Activated CD4-positive, alpha-beta T cell treated with anti-CD3 and anti-CD28 coated beads, Interleukin-2, amount 10 ng/mL, durations not matched to agents 7 days and 5 days (primary cell): ENCODE results near the gene PADI2. TPM values are rescaled to one million over a fixed set of nuclear protein-coding genes. Genes with fewer than 3 reads are reported as not detected.

Experiments used
- CTCF ChIA-PET: fragments of 350-600 bp; sonication (Branson Sonifier 250); formaldehyde crosslinking; loops from one replicate; lab custom pipeline; 2021; ENCODE audit warnings: antibody characterized with exemption; lab: Charles Lee
- POLR2A ChIA-PET: fragments of 350-600 bp; sonication (Branson Sonifier 250); formaldehyde crosslinking; loops from one replicate; lab custom pipeline; 2021; ENCODE audit warnings: antibody characterized with exemption; lab: Charles Lee
- DNase-seq: peaks from one replicate; pipeline ENCODE4 v3.0.0-alpha.2; 2020
- H3K27ac Mint-ChIP-seq: one replicate; pipeline ENCODE4 v1.8.0; 2021; ENCODE audit warnings: mild to moderate bottlenecking, moderate library complexity, mixed read lengths
- H3K27me3 Mint-ChIP-seq: one replicate; pipeline ENCODE4 v1.8.0; 2021; ENCODE audit warnings: mixed read lengths
- H3K36me3 Mint-ChIP-seq: one replicate; pipeline ENCODE4 v1.8.0; 2021; ENCODE audit warnings: low read depth, mixed read lengths
- H3K4me1 Mint-ChIP-seq: one replicate; pipeline ENCODE4 v1.8.0; 2021; ENCODE audit warnings: mixed read lengths
- H3K4me3 Mint-ChIP-seq: one replicate; pipeline ENCODE4 v1.8.0; 2021; ENCODE audit warnings: mild to moderate bottlenecking, moderate library complexity, mixed read lengths
- H3K9me3 Mint-ChIP-seq: one replicate; pipeline ENCODE4 v1.8.0; 2021; ENCODE audit warnings: mixed read lengths
- total RNA-seq, 2 experiments: library from RNA; stranded (reverse); gene quantifications; one replicate each; pipeline ENCODE4 v1.2.3, GENCODE V29; 2021

The PADI2 gene
- total RNA-seq, 2 experiments from 2014 or later = 0.05 to 0.23 TPM

DNA sequence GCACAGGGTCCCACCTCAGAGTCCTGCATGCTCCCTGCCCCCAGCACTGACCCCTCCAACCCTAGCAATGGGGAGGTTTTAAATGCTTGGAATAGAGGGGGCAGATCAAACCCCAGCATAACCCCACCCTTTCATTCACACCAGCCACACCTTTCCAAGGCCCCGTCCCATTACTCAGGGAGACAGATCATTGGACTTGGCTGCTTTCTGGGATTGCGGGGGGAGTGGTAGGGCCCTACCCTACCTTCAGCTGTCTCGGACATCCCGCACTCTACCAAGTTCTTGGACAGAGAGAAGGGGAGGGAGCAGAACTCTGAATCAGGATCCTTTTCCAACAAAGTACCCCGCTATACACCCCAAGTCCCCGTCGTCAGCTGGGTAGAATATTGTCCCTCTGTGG is 983 bp downstream of the PADI2 start:
- CTCF ChIA-PET = no interaction called here
- no peak for DNase-seq
- Mint-ChIP-seq H3K27me3 (peaks cover 39% of the 10 kb centered on the region), H3K36me3 (no peaks in the 10 kb centered on the region), H3K4me3 (no peak overlapping the region), H3K9me3 (no peaks in the 10 kb centered on the region), H3K27ac (no peak overlapping the region), H3K4me1 (peaks cover 5% of the 10 kb centered on the region)
- POLR2A ChIA-PET = no interaction called here

DNA sequence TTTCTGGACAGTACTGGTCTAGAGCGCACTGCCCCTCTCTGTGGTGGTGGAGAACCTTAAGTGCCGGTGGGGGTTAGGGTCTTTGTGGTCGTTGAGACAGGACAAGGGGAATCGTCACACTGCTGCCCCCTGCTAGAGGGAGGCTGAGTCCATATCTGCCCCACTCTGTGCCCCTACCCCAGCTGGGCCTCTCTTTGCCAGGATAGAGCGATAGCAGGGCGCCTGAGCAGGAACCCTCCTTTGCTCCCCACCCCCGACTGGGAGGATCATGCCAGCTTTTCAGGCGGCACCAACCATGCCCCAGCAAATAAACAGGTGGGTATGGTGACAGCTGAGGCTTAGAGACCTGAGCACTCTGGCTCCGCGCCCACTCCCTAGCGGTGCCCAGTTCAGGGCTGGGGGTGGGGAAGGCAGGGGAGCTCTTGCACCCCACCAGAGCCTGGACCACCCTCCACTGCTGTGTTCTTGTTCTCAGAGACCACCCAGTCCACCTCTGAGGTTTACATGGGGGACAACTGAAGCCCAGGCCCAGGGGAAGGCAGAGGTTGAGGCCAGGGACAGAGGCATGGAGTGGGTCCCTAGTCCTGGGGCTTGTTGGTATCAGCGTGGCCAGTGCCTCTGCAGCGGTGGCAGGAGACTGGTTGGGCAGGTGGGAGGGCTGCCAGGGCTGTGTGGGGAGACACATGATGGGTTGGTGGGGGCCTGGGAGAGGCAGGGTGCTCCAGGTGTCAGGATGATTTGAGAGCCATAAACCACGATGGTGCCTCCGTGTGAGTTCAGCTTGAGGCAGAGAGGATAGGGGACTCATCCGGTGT is 1.6 kb downstream of the PADI2 start:
- Mint-ChIP-seq H3K9me3 (no peaks in the 10 kb centered on the region), H3K4me1 (peaks cover 5% of the 10 kb centered on the region), H3K4me3 (no peak overlapping the region), H3K36me3 (no peaks in the 10 kb centered on the region), H3K27ac (no peak overlapping the region), H3K27me3 (peaks cover 36% of the 10 kb centered on the region)
- POLR2A ChIA-PET = no interaction called here
- no peak for DNase-seq
- CTCF ChIA-PET = no interaction called here

DNA sequence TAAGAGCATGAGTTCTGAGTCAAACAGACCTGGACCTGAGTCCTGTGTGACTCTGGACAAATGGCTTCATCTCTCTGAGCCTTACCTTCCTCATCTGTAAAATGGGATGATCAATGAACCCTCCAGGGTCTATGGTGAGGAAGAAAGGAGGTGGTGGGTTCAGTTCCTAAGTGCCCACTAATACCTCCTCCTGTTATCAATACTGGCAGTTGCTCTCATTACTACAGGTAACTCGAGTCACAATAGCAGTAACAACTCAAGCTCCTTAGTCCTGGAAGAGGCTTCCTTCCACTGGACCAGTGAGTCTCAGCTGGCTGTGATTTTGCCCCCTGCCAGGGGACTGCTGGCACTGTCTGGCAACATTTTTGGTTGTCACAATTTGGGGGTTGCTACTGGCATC is 2.6 kb downstream of the PADI2 start:
- no peak for DNase-seq
- POLR2A ChIA-PET = no interaction called here
- no peak overlapping the region for H3K4me3 Mint-ChIP-seq
- H3K27me3 Mint-ChIP-seq = peaks cover 36% of the 10 kb centered on the region
- CTCF ChIA-PET = no interaction called here
- H3K9me3 Mint-ChIP-seq = no peaks in the 10 kb centered on the region
- no peak overlapping the region for H3K27ac Mint-ChIP-seq
- peaks cover 5% of the 10 kb centered on the region for H3K4me1 Mint-ChIP-seq
- no peaks in the 10 kb centered on the region for H3K36me3 Mint-ChIP-seq

DNA sequence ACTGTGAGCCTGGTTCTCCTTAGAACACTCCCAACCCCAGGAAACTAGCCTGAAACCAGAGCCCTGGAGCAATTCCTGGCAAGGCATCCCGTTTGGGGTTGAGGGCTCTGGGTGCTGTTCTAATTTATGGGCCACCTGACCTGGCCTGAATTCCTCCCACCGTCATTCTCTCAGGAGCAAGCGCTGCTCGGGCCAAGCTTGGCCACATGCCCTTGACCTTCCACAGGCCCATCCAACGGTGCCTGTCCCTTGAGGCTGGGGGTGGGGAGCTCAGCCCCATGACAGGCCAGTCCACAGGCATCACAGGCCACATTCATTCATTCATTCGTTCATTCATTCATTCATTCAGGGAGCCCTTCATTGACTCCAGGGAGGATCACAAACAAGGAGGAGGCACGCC is 5.3 kb downstream of the PADI2 start:
- no peak for DNase-seq
- Mint-ChIP-seq H3K4me3 (no peak overlapping the region), H3K27ac (no peak overlapping the region), H3K4me1 (peaks cover 4% of the 10 kb centered on the region), H3K27me3 (peaks cover 24% of the 10 kb centered on the region), H3K9me3 (no peaks in the 10 kb centered on the region), H3K36me3 (no peaks in the 10 kb centered on the region)
- CTCF ChIA-PET = no interaction called here
- POLR2A ChIA-PET = no interaction called here

DNA sequence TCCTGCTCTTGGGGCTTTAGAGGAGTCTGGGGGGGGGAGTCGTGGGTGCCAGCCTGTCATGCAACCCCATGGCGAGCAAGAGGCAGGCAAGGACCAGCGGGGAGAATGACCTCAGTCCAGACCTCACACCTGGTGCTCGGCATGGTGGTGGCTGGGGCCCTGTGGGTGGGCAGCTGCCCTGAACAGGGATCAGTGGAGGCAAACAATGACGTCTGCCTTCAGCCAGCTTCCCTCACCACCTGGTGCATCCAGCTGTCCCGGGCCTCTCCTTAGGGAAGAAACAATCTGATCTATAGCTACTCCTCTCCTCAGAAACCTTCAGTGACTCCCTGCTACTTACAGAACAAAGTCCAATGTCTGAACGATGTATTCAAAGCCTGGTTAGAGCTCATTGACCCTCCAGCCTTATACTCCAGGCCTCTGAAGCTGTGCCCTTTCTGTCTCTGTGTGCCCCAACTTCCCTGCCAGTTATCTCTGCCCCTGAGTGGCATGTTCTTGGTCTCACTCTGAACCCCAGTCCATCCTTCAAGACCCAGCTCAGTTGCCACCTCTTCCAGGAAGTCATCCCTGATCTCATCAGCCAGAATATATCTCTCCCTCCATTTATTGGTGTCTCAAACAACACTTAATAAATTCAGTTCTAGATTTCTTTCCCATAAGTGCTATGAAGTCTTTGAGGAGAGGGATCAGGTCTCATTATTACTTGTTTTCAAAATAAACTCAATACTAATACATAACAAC is 6.6 kb downstream of the PADI2 start:
- Mint-ChIP-seq H3K4me1 (no peaks in the 10 kb centered on the region), H3K9me3 (no peaks in the 10 kb centered on the region), H3K27ac (no peak overlapping the region), H3K27me3 (peaks cover 11% of the 10 kb centered on the region), H3K4me3 (no peak overlapping the region), H3K36me3 (no peaks in the 10 kb centered on the region)
- DNase-seq = no peak
- CTCF ChIA-PET = interaction anchor here (1.9 kb wide), 1 partner anchor 57 kb away, joined by 5 read pairs; no protein-coding TSS in a partner anchor
- POLR2A ChIA-PET = no interaction called here

DNA sequence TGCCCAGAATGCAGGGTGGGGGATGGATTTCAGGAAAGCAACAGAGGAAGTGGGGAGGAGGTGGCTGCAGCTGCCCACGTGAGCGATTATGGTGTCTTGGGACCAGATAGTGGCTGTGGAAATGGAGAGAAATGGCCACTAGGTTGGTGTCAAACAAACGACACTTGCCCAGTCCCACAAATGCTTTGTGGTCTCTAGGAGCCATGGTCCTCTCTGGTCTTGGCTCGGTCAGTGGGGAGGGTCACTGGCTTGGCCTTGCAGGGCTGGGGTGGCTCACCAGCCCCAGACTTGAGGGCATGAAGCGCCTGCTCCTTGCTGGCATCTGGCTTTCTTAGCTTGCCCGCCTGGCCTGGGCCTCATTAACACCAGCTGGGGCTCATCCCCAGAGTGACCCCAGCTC is 7.2 kb downstream of the PADI2 start:
- Mint-ChIP-seq H3K4me1 (no peaks in the 10 kb centered on the region), H3K27ac (no peak overlapping the region), H3K4me3 (no peak overlapping the region), H3K9me3 (no peaks in the 10 kb centered on the region), H3K36me3 (no peaks in the 10 kb centered on the region), H3K27me3 (peaks cover 6% of the 10 kb centered on the region)
- CTCF ChIA-PET = interaction anchor here (1.9 kb wide), 1 partner anchor 57 kb away, joined by 5 read pairs; no protein-coding TSS in a partner anchor
- DNase-seq = no peak
- POLR2A ChIA-PET = no interaction called here

DNA sequence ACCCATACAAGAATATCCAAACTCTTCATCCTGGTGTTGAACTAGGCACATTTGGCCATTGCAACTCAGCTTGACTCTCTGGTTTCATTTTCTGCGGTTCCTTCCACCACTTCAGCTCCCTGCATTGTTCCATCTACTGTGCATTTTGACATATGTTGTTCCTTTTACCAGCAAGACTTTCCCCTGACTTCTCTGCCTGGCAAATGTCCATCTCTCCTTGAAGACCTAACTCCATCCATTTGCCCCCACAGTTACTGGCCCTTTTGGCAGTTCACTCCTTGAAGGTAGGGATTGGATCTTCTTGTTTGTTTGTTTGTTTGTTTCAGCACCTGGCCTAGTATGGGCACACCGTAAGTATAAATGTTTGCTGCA is 8.7 kb downstream of the PADI2 start:
- H3K9me3 Mint-ChIP-seq = no peaks in the 10 kb centered on the region
- H3K27me3 Mint-ChIP-seq = no peaks in the 10 kb centered on the region
- no peak overlapping the region for H3K4me3 Mint-ChIP-seq
- CTCF ChIA-PET = no interaction called here
- H3K27ac Mint-ChIP-seq = no peak overlapping the region
- no peaks in the 10 kb centered on the region for H3K4me1 Mint-ChIP-seq
- DNase-seq = no peak
- H3K36me3 Mint-ChIP-seq = no peaks in the 10 kb centered on the region
- POLR2A ChIA-PET = no interaction called here

DNA sequence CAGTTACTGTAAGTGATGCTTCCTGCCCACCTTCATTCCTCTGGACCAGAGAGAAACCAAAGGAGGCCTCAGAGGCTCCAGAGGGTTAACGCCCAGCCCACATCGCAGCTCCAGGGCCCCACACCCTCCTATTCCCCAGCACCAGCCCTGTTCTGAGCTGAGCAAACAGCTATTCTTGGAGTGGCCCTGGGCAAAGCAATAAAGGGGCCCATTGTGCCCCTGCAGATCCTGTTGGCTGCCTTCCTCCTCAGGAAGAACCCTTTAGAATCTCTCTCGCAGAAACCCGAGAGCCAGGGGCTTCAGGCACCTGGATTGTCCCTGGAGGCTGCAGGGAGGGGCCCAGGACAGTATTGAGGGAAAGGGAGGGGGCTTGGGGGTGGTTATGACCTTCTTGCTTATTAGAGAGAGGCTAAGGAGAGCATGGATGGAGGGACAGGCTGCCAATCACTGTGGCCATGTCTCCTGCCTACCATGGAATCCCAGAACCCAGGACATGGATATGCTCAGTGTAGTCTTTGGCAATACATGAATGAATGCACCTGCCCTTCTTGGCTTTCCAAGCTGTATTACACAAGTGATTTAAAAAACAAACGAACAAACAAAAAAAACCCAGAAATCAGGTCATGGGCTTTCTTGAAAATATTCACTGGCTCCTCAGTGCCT is 9.2 kb downstream of the PADI2 start:
- Mint-ChIP-seq H3K27me3 (no peaks in the 10 kb centered on the region), H3K36me3 (no peaks in the 10 kb centered on the region), H3K4me3 (no peak overlapping the region), H3K9me3 (no peaks in the 10 kb centered on the region), H3K27ac (no peak overlapping the region), H3K4me1 (no peaks in the 10 kb centered on the region)
- no peak for DNase-seq
- ChIA-PET CTCF (no interaction called here), POLR2A (no interaction called here)

DNA sequence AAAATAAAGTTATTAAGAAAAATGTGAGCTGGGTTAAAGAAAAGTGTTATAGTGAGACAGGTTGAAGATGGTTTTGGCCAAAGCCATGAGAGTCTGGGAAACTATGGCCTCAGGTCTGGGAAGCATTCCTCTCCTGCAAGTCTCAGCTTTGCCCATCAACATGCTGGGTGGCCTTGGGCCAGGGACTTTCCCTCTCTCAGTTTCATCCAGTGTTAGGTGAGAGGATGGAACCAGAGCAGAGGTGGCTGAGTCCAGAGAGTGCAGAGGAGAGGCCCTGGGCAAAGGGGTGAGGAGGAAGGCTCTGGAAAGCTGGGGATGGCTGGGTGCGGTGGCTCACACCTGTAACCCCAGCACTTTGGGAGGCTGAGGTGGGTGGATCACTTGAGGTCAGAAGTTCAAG is 10.5 kb downstream of the PADI2 start:
- no peak overlapping the region for H3K4me3 Mint-ChIP-seq
- H3K36me3 Mint-ChIP-seq = no peaks in the 10 kb centered on the region
- POLR2A ChIA-PET = no interaction called here
- CTCF ChIA-PET = no interaction called here
- H3K27ac Mint-ChIP-seq = no peak overlapping the region
- H3K4me1 Mint-ChIP-seq = no peaks in the 10 kb centered on the region
- DNase-seq = no peak
- H3K9me3 Mint-ChIP-seq = no peaks in the 10 kb centered on the region
- no peaks in the 10 kb centered on the region for H3K27me3 Mint-ChIP-seq

DNA sequence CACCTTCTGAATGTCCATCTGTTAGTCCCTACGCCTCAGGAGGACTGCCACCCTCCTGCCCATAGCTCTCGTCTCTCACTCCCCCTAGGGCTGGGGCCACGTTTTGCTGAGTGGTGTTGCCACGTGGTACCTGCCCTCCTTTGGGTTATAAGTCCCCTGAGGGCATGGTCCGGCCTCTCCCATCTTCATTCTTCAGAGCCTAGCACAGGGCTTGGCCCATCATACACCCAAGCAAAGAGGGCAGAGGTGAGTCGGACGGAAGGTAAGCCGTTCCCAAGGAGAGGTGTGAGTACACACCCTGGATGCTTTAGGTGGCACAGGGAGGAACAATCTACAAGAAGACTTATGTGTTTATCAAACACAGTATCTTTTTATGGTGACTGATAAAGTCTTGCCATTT is 10.9 kb downstream of the PADI2 start:
- Mint-ChIP-seq H3K27me3 (no peaks in the 10 kb centered on the region), H3K4me3 (no peak overlapping the region), H3K4me1 (no peaks in the 10 kb centered on the region), H3K27ac (no peak overlapping the region), H3K36me3 (no peaks in the 10 kb centered on the region), H3K9me3 (no peaks in the 10 kb centered on the region)
- ChIA-PET CTCF (interaction anchor here (0.7 kb wide), 2 partner anchors 40 to 215 kb away, joined by 3 read pairs; no protein-coding TSS in a partner anchor), POLR2A (no interaction called here)
- DNase-seq = no peak

DNA sequence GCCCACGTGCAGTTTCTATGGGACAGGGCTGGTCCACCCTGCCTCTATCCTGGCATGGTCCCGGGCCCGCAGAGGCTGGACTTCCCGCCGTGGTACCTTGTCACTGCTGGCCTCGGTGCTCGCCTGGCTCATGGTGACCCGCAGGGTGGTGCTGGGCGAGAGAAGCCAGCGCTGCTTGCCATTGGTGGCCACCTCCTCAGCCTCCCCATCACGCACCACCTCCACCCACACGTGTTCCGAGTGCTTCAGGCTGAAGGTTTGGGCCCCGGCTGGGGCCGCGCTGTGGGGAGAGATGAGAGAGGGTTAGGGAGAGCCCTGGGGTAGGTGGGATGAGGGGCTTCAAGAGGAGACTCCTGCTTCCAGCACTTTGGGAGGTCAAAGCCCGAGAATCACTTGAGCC is 14.5 kb downstream of the PADI2 start:
- no peaks in the 10 kb centered on the region for H3K36me3 Mint-ChIP-seq
- DNase-seq = no peak
- ChIA-PET POLR2A (no interaction called here), CTCF (no interaction called here)
- H3K27ac Mint-ChIP-seq = no peak overlapping the region
- no peaks in the 10 kb centered on the region for H3K9me3 Mint-ChIP-seq
- H3K4me3 Mint-ChIP-seq = no peak overlapping the region
- H3K4me1 Mint-ChIP-seq = no peaks in the 10 kb centered on the region
- H3K27me3 Mint-ChIP-seq = no peaks in the 10 kb centered on the region

DNA sequence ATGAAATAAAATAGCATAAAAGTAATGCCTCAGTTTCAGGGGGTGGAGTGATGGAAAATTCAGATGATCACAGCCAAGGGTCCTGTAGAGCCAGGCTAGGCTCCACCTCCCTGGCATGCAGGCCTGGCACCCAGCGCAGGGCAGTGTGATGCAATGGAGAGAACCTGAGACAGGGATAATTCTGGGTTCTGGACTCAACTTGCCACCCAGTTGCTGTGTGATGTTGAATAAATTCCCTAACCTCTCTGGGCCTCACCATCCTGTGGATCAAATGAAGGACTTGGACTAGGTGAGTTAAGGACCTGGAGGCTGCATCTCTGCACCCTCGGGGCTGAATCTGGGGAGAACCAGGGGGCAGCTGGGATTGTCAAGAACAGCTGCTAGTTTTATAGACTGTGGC is 17.0 kb downstream of the PADI2 start:
- Mint-ChIP-seq H3K9me3 (no peaks in the 10 kb centered on the region), H3K4me3 (no peak overlapping the region), H3K4me1 (no peaks in the 10 kb centered on the region), H3K27ac (no peak overlapping the region), H3K27me3 (no peaks in the 10 kb centered on the region), H3K36me3 (no peaks in the 10 kb centered on the region)
- POLR2A ChIA-PET = no interaction called here
- no peak for DNase-seq
- CTCF ChIA-PET = no interaction called here

DNA sequence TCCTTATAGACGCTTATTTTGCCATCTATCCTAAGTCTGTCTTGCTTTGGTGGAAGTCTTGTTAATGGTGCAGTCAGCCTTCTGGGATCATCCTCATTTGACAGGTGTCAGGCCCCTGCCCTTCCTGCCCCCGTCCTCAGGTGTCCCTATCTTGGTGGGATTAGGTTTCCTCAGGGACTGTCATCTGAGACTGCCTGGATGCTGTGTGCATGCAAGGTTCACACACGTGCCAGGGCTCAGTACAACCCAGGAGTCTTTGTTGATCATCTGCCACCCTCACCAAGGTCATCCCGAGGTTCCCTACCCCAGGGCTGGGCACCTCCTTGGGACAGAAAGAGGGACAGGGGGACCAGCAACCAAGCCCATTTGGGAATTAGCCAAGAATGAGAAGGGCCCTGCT is 18.0 kb downstream of the PADI2 start:
- Mint-ChIP-seq H3K27ac (no peak overlapping the region), H3K9me3 (no peaks in the 10 kb centered on the region), H3K4me3 (no peak overlapping the region), H3K36me3 (no peaks in the 10 kb centered on the region), H3K27me3 (no peaks in the 10 kb centered on the region), H3K4me1 (no peaks in the 10 kb centered on the region)
- POLR2A ChIA-PET = no interaction called here
- CTCF ChIA-PET = no interaction called here
- no peak for DNase-seq
